SH-SY5Y (cell line): ENCODE measurements around the gene TMEM165.

ENCODE experiments used
- GATA2 ChIP-seq: IDR thresholded peaks from 2 replicates; pipeline ENCODE4 v1.6.1; 2011; ENCODE audit warnings: mild to moderate bottlenecking, low read depth, low read length
- GATA3 ChIP-seq: IDR thresholded peaks from 2 replicates; pipeline ENCODE4 v1.6.1; 2011; ENCODE audit warnings: low read depth, mild to moderate bottlenecking, low read length, moderate library complexity

GRCh38 chr4:55363691-55364351 is 31.9 kb upstream of the TMEM165 start:
- no peak for TF ChIP-seq GATA2
- TF ChIP-seq GATA3: no peak
